Measurements from ENCODE around the gene DOCK2. TPM values are rescaled to one million over a fixed set of nuclear protein-coding genes. Genes with fewer than 3 reads are reported as not detected.
"Not testable (repeated sequence)": the region's sequence is repeated elsewhere in the genome, so short reads cannot be mapped to it uniquely, and the experiment has no call there.

The DOCK2 gene
- total and polyA plus RNA-seq, 2 donors from 2014 or later: 1.0 to 42.0 TPM

GRCh38 chr5:170087168-170087817, 450.2 kb downstream of the DOCK2 start:
- DNase-seq: no peak
- Histone ChIP-seq H3K9ac (ENCODE audit: low read length in 3 of 3) (no peak overlapping the region), H3K9me3 (ENCODE audit: control insufficient read depth in 2 of 3, insufficient read depth in 1 of 3, low read length in 3 of 3) (no peaks in the 10 kb centered on the region), H3K36me3 (ENCODE audit: control insufficient read depth in 2 of 3, insufficient read depth in 3 of 3, low read length in 3 of 3) (no peaks in the 10 kb centered on the region), H3K4me3 (ENCODE audit: low read length in 3 of 3) (no peak overlapping the region), H3K4me1 (ENCODE audit: control insufficient read depth in 2 of 3, insufficient read depth in 2 of 3, low read depth in 1 of 3, low read length in 3 of 3) (no peaks in the 10 kb centered on the region), H3K27ac (ENCODE audit: low read depth in 2 of 2, low read length in 2 of 2) (no peak overlapping the region), H3K27me3 (ENCODE audit: control insufficient read depth, insufficient read depth, low read length) (no peaks in the 10 kb centered on the region)
- TF ChIP-seq, protein P1, sequence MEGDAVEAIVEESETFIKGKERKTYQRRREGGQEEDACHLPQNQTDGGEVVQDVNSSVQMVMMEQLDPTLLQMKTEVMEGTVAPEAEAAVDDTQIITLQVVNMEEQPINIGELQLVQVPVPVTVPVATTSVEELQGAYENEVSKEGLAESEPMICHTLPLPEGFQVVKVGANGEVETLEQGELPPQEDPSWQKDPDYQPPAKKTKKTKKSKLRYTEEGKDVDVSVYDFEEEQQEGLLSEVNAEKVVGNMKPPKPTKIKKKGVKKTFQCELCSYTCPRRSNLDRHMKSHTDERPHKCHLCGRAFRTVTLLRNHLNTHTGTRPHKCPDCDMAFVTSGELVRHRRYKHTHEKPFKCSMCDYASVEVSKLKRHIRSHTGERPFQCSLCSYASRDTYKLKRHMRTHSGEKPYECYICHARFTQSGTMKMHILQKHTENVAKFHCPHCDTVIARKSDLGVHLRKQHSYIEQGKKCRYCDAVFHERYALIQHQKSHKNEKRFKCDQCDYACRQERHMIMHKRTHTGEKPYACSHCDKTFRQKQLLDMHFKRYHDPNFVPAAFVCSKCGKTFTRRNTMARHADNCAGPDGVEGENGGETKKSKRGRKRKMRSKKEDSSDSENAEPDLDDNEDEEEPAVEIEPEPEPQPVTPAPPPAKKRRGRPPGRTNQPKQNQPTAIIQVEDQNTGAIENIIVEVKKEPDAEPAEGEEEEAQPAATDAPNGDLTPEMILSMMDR (IDR thresholded peaks at IDR 0.05; ENCODE audit: borderline replicate concordance, extremely low read depth, insufficient read depth): no peak
- intact Hi-C loops (cut with DNase I): no loop called here
- no peak for FAIRE-seq

- H3K36me3 ChIP-seq (ENCODE audit: control insufficient read depth in 2 of 3, insufficient read depth in 3 of 3, low read length in 3 of 3): no peaks in the 10 kb centered on the region
- H3K27ac ChIP-seq (ENCODE audit: low read depth in 2 of 2, low read length in 2 of 2): no peak overlapping the region
- no peak overlapping the region for H3K4me3 ChIP-seq (ENCODE audit: low read length in 3 of 3)
- DNase-seq (no peak), FAIRE-seq (no peak)
- no peak overlapping the region for H3K9ac ChIP-seq (ENCODE audit: low read length in 3 of 3)
- no peaks in the 10 kb centered on the region for H3K4me1 ChIP-seq (ENCODE audit: control insufficient read depth in 2 of 3, insufficient read depth in 2 of 3, low read depth in 1 of 3, low read length in 3 of 3)
- TF ChIP-seq, protein P1 (IDR thresholded peaks at IDR 0.05; ENCODE audit: borderline replicate concordance, extremely low read depth, insufficient read depth): no peak
- H3K27me3 ChIP-seq (ENCODE audit: control insufficient read depth, insufficient read depth, low read length): no peaks in the 10 kb centered on the region
- intact Hi-C loops (cut with DNase I): no loop called here
- H3K9me3 ChIP-seq (ENCODE audit: control insufficient read depth in 2 of 3, insufficient read depth in 1 of 3, low read length in 3 of 3): no peaks in the 10 kb centered on the region
Measured at GRCh38 chr5:170092455-170093101, 455.5 kb downstream of the DOCK2 start.

DNA sequence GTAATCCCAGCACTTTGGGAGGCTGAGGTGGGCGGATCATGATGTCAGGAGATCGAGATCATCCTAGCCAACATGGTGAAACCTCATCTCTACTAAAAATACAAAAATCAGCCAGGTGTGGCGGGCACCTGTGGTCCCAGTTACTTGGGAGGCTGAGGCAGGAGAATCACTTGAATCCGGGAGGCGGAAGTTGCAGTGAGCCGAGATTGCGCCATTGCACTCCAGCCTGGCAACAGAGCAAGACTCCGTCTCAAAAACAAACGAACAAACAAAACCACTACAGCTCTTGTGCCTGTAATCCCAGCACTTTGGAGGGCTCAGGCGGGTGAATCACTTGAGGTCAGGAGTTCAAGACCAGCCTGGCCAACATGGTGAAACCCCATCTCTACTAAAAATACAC, 457.3 kb downstream of the DOCK2 start:
- H3K4me3 ChIP-seq (ENCODE audit: low read length in 3 of 3); H3K9ac ChIP-seq (ENCODE audit: low read length in 3 of 3): not testable (repeated sequence)

GRCh38 chr5:170095646-170096045, 458.6 kb downstream of the DOCK2 start:
- no peaks in the 10 kb centered on the region for H3K4me1 ChIP-seq (ENCODE audit: control insufficient read depth in 2 of 3, insufficient read depth in 2 of 3, low read depth in 1 of 3, low read length in 3 of 3)
- FAIRE-seq (no peak), DNase-seq (no peak)
- no peaks in the 10 kb centered on the region for H3K27me3 ChIP-seq (ENCODE audit: control insufficient read depth, insufficient read depth, low read length)
- intact Hi-C loops (cut with DNase I): no loop called here
- no peak overlapping the region for H3K27ac ChIP-seq (ENCODE audit: low read depth in 2 of 2, low read length in 2 of 2)
- no peak overlapping the region for H3K9ac ChIP-seq (ENCODE audit: low read length in 3 of 3)
- no peaks in the 10 kb centered on the region for H3K9me3 ChIP-seq (ENCODE audit: control insufficient read depth in 2 of 3, insufficient read depth in 1 of 3, low read length in 3 of 3)
- TF ChIP-seq, protein P1 (IDR thresholded peaks at IDR 0.05; ENCODE audit: borderline replicate concordance, extremely low read depth, insufficient read depth): no peak
- H3K4me3 ChIP-seq (ENCODE audit: low read length in 3 of 3): no peak overlapping the region
- no peaks in the 10 kb centered on the region for H3K36me3 ChIP-seq (ENCODE audit: control insufficient read depth in 2 of 3, insufficient read depth in 3 of 3, low read length in 3 of 3)

More for the DNA sequence above, 457.3 kb downstream of the DOCK2 start:
- H3K36me3 ChIP-seq (ENCODE audit: control insufficient read depth in 2 of 3, insufficient read depth in 3 of 3, low read length in 3 of 3); FAIRE-seq; H3K9me3 ChIP-seq (ENCODE audit: control insufficient read depth in 2 of 3, insufficient read depth in 1 of 3, low read length in 3 of 3); H3K27me3 ChIP-seq (ENCODE audit: control insufficient read depth, insufficient read depth, low read length); H3K27ac ChIP-seq (ENCODE audit: low read depth in 2 of 2, low read length in 2 of 2); intact Hi-C loops (cut with DNase I); H3K4me1 ChIP-seq (ENCODE audit: control insufficient read depth in 2 of 3, insufficient read depth in 2 of 3, low read depth in 1 of 3, low read length in 3 of 3); DNase-seq: not testable (repeated sequence)

Measured in kidney (tissue), 14 donors.